Measurements from ENCODE around the gene ETV2.

ETV2 gene

GRCh38 chr19:35628565-35629331, 12.8 kb upstream of the ETV2 start, which contains the start of gene RBM42:
Gene RBM42 (plus strand): TSS chr19:35629036. CDS start chr19:35629154, 118 bp downstream.
- peak; percentile 96 for DNase-seq (ENCODE audit: low read depth)
- TF ChIP-seq CTCF (conservative IDR thresholded peaks at IDR 0.05; ENCODE audit: low read depth, low read length) = no peak
- peak within 1 kb of the TSS; percentile 90 for H3K4me3 ChIP-seq (ENCODE audit: low read length)

GRCh38 chr19:35629332-35629633, 12.3 kb upstream of the ETV2 start:
- H3K4me3 ChIP-seq (ENCODE audit: low read length) = peak overlapping the region; percentile 90
- DNase-seq (ENCODE audit: low read depth) = no peak
- no peak for TF ChIP-seq CTCF (conservative IDR thresholded peaks at IDR 0.05; ENCODE audit: low read depth, low read length)

- DNase-seq (ENCODE audit: low read depth) = no peak
- H3K4me3 ChIP-seq (ENCODE audit: low read length) = no peak overlapping the region
- TF ChIP-seq CTCF (conservative IDR thresholded peaks at IDR 0.05; ENCODE audit: low read depth, low read length) = no peak
These were observed 7.7 kb upstream of the ETV2 start for GRCh38 chr19:35633727-35634440.

GRCh38 chr19:35636651-35637050, 4.9 kb upstream of the ETV2 start:
- no peak overlapping the region for H3K4me3 ChIP-seq (ENCODE audit: low read length)
- no peak for TF ChIP-seq CTCF (conservative IDR thresholded peaks at IDR 0.05; ENCODE audit: low read depth, low read length)
- DNase-seq (ENCODE audit: low read depth) = no peak

GRCh38 chr19:35637165-35637564, 4.4 kb upstream of the ETV2 start:
- TF ChIP-seq CTCF (conservative IDR thresholded peaks at IDR 0.05; ENCODE audit: low read depth, low read length) = no peak
- DNase-seq (ENCODE audit: low read depth) = no peak

GRCh38 chr19:35639321-35639639, 2.3 kb upstream of the ETV2 start:
- H3K4me3 ChIP-seq (ENCODE audit: low read length) = no peak overlapping the region
- no peak for TF ChIP-seq CTCF (conservative IDR thresholded peaks at IDR 0.05; ENCODE audit: low read depth, low read length)
- no peak for DNase-seq (ENCODE audit: low read depth)

More at GRCh38 chr19:35637165-35637564, 4.4 kb upstream of the ETV2 start:
- no peak overlapping the region for H3K4me3 ChIP-seq (ENCODE audit: low read length)

- no peak overlapping the region for H3K4me3 ChIP-seq (ENCODE audit: low read length)
- DNase-seq (ENCODE audit: low read depth) = no peak
- no peak for TF ChIP-seq CTCF (conservative IDR thresholded peaks at IDR 0.05; ENCODE audit: low read depth, low read length)
These were observed 1.7 kb upstream of the ETV2 start for GRCh38 chr19:35639863-35640262.

Data from retinal pigment epithelial cell (primary cell).